ENCODE data around the gene FMO5. TPM values are rescaled to one million over a fixed set of nuclear protein-coding genes. Genes with fewer than 3 reads are reported as not detected.

The FMO5 gene
- total and polyA plus RNA-seq, 2 of the 13 experiments (the other 11 are each of a cell fraction or from before 2014, with no cell fraction given) = 48.2 to 149 TPM

GRCh38 chr1:147171399-147172167, 53.6 kb downstream of the FMO5 start (continued):
- TF ChIP-seq, protein P1, sequence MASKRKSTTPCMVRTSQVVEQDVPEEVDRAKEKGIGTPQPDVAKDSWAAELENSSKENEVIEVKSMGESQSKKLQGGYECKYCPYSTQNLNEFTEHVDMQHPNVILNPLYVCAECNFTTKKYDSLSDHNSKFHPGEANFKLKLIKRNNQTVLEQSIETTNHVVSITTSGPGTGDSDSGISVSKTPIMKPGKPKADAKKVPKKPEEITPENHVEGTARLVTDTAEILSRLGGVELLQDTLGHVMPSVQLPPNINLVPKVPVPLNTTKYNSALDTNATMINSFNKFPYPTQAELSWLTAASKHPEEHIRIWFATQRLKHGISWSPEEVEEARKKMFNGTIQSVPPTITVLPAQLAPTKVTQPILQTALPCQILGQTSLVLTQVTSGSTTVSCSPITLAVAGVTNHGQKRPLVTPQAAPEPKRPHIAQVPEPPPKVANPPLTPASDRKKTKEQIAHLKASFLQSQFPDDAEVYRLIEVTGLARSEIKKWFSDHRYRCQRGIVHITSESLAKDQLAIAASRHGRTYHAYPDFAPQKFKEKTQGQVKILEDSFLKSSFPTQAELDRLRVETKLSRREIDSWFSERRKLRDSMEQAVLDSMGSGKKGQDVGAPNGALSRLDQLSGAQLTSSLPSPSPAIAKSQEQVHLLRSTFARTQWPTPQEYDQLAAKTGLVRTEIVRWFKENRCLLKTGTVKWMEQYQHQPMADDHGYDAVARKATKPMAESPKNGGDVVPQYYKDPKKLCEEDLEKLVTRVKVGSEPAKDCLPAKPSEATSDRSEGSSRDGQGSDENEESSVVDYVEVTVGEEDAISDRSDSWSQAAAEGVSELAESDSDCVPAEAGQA (IDR thresholded peaks at IDR 0.05; ENCODE audit: low read depth) = no peak
- TF ChIP-seq, protein P1 (CRISPR knock-in tag; IDR thresholded peaks at IDR 0.05; ENCODE audit: borderline replicate concordance) = 0 out of 2 replicates have a peak, but pooled peaks have one; percentile 21
- TF ChIP-seq, protein P2, sequence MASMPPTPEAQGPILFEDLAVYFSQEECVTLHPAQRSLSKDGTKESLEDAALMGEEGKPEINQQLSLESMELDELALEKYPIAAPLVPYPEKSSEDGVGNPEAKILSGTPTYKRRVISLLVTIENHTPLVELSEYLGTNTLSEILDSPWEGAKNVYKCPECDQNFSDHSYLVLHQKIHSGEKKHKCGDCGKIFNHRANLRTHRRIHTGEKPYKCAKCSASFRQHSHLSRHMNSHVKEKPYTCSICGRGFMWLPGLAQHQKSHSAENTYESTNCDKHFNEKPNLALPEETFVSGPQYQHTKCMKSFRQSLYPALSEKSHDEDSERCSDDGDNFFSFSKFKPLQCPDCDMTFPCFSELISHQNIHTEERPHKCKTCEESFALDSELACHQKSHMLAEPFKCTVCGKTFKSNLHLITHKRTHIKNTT (CRISPR knock-in tag; IDR thresholded peaks at IDR 0.05) = 0 out of 2 replicates have a peak, but pooled peaks have one; percentile 23
- TF ChIP-seq TCF7L2 (IDR thresholded peaks at IDR 0.05; ENCODE audit: low read depth, low read length) (no peak), ZNF605 (CRISPR knock-in tag; IDR thresholded peaks at IDR 0.05) (0 out of 2 replicates have a peak, but pooled peaks have one; percentile 6), SNRNP70 (IDR thresholded peaks at IDR 0.05; ENCODE audit: low read depth, low read length) (no peak)
- TF ChIP-seq, protein P3, sequence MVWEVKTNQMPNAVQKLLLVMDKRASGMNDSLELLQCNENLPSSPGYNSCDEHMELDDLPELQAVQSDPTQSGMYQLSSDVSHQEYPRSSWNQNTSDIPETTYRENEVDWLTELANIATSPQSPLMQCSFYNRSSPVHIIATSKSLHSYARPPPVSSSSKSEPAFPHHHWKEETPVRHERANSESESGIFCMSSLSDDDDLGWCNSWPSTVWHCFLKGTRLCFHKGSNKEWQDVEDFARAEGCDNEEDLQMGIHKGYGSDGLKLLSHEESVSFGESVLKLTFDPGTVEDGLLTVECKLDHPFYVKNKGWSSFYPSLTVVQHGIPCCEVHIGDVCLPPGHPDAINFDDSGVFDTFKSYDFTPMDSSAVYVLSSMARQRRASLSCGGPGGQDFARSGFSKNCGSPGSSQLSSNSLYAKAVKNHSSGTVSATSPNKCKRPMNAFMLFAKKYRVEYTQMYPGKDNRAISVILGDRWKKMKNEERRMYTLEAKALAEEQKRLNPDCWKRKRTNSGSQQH (CRISPR knock-in tag; IDR thresholded peaks at IDR 0.05; ENCODE audit: low read depth) = no peak

All from HepG2 (cell line).